CD4-positive, CD25-positive, alpha-beta regulatory T cell (primary cell): ENCODE data around the gene PRICKLE1. TPM values are rescaled to one million over a fixed set of nuclear protein-coding genes. Genes with fewer than 3 reads are reported as not detected.

ENCODE experiments used
- ATAC-seq, 2 donors: fragments of 150-1000 bp; cut with Tn5 transposase; one replicate each; pipeline ENCODE4 v1.10.0; 2021; ENCODE audit warnings: low read depth in 2 of 2, moderate number of reproducible peaks in 2 of 2, moderate library complexity in 1 of 2
- DNase-seq, 3 donors: peaks; one replicate each; pipeline versions ENCODE4 v3.0.0 to v3.0.0-alpha.2; 2012 to 2022; ENCODE audit warnings: mixed read lengths in 1 of 3
- H3K27ac ChIP-seq: one replicate; pipeline ENCODE4 v1.7.0; 2013; ENCODE audit warnings: mild to moderate bottlenecking, low read length; ENCODE audit not compliant: insufficient read depth, poor library complexity, severe bottlenecking
- H3K27me3 ChIP-seq: one replicate; pipeline ENCODE4 v1.7.0; 2013; ENCODE audit warnings: low read length; ENCODE audit not compliant: control insufficient read depth, insufficient read depth
- H3K36me3 ChIP-seq: one replicate; pipeline ENCODE4 v1.7.0; 2013; ENCODE audit warnings: mild to moderate bottlenecking, low read length, moderate library complexity; ENCODE audit not compliant: control insufficient read depth, insufficient read depth
- H3K4me1 ChIP-seq: 2 replicates; pipeline ENCODE4 v1.7.0; 2013; ENCODE audit warnings: mild to moderate bottlenecking, low read length; ENCODE audit not compliant: insufficient read depth, control insufficient read depth, poor library complexity, severe bottlenecking
- H3K4me3 ChIP-seq: one replicate; pipeline ENCODE4 v1.7.0; 2013; ENCODE audit warnings: low read depth, mild to moderate bottlenecking, low read length, moderate library complexity
- H3K9me3 ChIP-seq, 2 experiments: 1 replicate in 1 of 2; 2 replicates in 1 of 2; pipeline ENCODE4 v1.7.0; 2013; ENCODE audit warnings: low read length in 2 of 2, mild to moderate bottlenecking in 1 of 2, moderate library complexity in 1 of 2; ENCODE audit not compliant: control insufficient read depth in 2 of 2
- H3K27ac Mint-ChIP-seq, 3 donors: one replicate each; pipeline ENCODE4 v1.8.0; 2020 to 2022; ENCODE audit warnings: mild to moderate bottlenecking in 3 of 3, mixed read lengths in 3 of 3, moderate library complexity in 2 of 3
- H3K27me3 Mint-ChIP-seq: one replicate; pipeline ENCODE4 v1.8.0; 2022; ENCODE audit warnings: mild to moderate bottlenecking, mixed read lengths
- H3K36me3 Mint-ChIP-seq: one replicate; pipeline ENCODE4 v1.8.0; 2020; ENCODE audit warnings: mixed read lengths
- H3K4me1 Mint-ChIP-seq, 4 donors: one replicate each; pipeline ENCODE4 v1.8.0; 2020 to 2022; ENCODE audit warnings: mixed read lengths in 4 of 4, mild to moderate bottlenecking in 1 of 4
- H3K4me3 Mint-ChIP-seq, 4 donors: one replicate each; pipeline ENCODE4 v1.8.0; 2020 to 2022; ENCODE audit warnings: mild to moderate bottlenecking in 4 of 4, mixed read lengths in 4 of 4, moderate library complexity in 3 of 4
- H3K9me3 Mint-ChIP-seq, 7 donors: one replicate each; pipeline ENCODE4 v1.8.0; 2020 to 2022; ENCODE audit warnings: mixed read lengths in 7 of 7, mild to moderate bottlenecking in 3 of 7, moderate library complexity in 2 of 7
- polyA plus RNA-seq, 4 donors: library from polyadenylated mRNA; unstranded; fragments of 300-500 nt; fragmentation: Illumina TruSeq; gene quantifications; one replicate each; pipeline ENCODE4 v1.2.3, GENCODE V29; 2021
- total RNA-seq: library from RNA; stranded (reverse); gene quantifications from one replicate; pipeline ENCODE4 v1.2.3, GENCODE V29; 2022

PRICKLE1 gene
- total and polyA plus RNA-seq, 5 donors from 2014 or later = 0.05 to 2.2 (median 0.46) TPM; not detected in 1

DNA sequence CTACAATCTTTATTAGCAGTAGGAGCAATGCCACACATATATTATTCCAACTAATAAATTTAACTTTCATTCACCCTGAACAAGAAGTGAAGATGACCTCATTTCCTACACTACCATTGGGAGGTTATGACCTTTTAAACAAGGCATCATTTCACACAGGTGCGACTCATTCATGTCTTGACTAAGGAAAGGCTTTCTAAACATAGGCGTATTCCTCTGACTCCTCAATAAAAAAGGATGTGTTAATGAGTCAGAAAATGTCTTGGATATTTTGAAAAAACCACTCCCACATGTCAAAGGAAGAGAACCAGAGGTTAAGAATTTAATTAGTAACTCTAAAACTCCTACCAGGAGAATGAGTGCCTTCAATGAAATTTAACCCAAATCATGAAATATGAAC lies 115.2 kb downstream of the PRICKLE1 start:
- H3K4me1 Mint-ChIP-seq = peaks cover 0 to 2% (median under 1%) of the 10 kb centered on the region in 4 donors

DNA sequence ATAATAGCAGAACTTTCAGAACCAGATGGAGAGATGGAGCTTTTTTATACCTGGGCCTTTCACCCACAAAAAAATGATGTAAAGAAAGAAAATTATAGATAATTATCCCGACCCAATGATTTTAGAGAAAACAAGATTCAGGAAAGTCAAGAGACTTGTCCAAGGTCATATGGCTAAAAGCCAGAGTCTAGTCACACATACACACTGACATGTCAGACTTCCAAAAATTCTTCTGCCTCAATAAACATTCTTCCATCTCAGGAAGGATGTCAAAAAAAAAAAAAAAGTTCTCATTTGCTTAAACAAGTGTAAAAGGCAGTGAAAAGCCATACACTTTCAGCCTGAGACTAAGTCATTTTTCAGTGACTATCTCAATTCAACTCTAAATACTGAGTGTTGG lies 116.0 kb downstream of the PRICKLE1 start:
- ATAC-seq = no peak
- peaks cover 4% of the 10 kb centered on the region for H3K4me1 ChIP-seq
- DNase-seq = no peak
- no peak overlapping the region for H3K27ac Mint-ChIP-seq
- peaks cover 14% of the 10 kb centered on the region for H3K27me3 ChIP-seq
- H3K4me3 Mint-ChIP-seq = no peak overlapping the region
- H3K4me1 Mint-ChIP-seq = peaks cover 0 to 10% (median 5%) of the 10 kb centered on the region in 4 donors
- no peaks in the 10 kb centered on the region for H3K36me3 ChIP-seq
- no peaks in the 10 kb centered on the region for H3K9me3 ChIP-seq
- H3K36me3 Mint-ChIP-seq = no peaks in the 10 kb centered on the region
- H3K27ac ChIP-seq = no peak overlapping the region
- peaks cover 44% of the 10 kb centered on the region for H3K27me3 Mint-ChIP-seq
- H3K9me3 Mint-ChIP-seq = peaks cover 0 to 7% (median 0%) of the 10 kb centered on the region in 7 donors
- H3K4me3 ChIP-seq = no peak overlapping the region

More for the DNA sequence above, 115.2 kb downstream of the PRICKLE1 start:
- H3K27me3 ChIP-seq = peaks cover 16% of the 10 kb centered on the region
- Mint-ChIP-seq H3K4me3 (no peak overlapping the region), H3K9me3 (peaks cover 0 to 7% (median 0%) of the 10 kb centered on the region in 7 donors), H3K27ac (no peak overlapping the region), H3K36me3 (no peaks in the 10 kb centered on the region), H3K27me3 (peaks cover 46% of the 10 kb centered on the region)
- H3K36me3 ChIP-seq = no peaks in the 10 kb centered on the region
- ATAC-seq (no peak), DNase-seq (no peak)
- H3K4me1 ChIP-seq = peaks cover 1% of the 10 kb centered on the region
- no peaks in the 10 kb centered on the region for H3K9me3 ChIP-seq
- no peak overlapping the region for H3K4me3 ChIP-seq
- no peak overlapping the region for H3K27ac ChIP-seq

DNA sequence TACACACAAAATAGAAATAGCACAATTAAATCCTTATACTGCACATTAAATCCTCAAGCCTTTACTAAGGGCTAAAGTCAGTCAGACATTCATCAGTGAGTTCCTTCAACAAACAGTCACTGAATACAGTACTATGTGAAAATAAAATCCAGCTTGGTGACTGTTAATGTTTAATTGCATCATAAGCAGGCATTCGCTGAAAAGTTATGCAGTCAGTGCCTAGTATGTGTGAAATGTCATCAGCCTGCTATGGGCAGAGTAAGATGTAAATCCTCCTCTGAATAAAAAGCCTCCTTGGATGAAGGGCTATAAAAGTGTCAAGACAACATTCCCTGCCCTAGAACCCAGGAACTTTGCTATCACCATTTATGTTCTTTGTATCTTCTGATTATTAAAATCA lies 116.4 kb downstream of the PRICKLE1 start:
- no peak overlapping the region for H3K4me3 ChIP-seq
- H3K27me3 ChIP-seq = peaks cover 17% of the 10 kb centered on the region
- Mint-ChIP-seq H3K4me3 (no peak overlapping the region), H3K36me3 (no peaks in the 10 kb centered on the region), H3K4me1 (peaks cover 0 to 14% (median 6%) of the 10 kb centered on the region in 4 donors), H3K27ac (no peak overlapping the region), H3K9me3 (peaks cover 0 to 7% (median 0%) of the 10 kb centered on the region in 7 donors), H3K27me3 (peaks cover 42% of the 10 kb centered on the region)
- H3K9me3 ChIP-seq = no peaks in the 10 kb centered on the region
- ATAC-seq (no peak), DNase-seq (no peak)
- H3K4me1 ChIP-seq = peaks cover 4% of the 10 kb centered on the region
- H3K36me3 ChIP-seq = no peaks in the 10 kb centered on the region
- no peak overlapping the region for H3K27ac ChIP-seq

DNA sequence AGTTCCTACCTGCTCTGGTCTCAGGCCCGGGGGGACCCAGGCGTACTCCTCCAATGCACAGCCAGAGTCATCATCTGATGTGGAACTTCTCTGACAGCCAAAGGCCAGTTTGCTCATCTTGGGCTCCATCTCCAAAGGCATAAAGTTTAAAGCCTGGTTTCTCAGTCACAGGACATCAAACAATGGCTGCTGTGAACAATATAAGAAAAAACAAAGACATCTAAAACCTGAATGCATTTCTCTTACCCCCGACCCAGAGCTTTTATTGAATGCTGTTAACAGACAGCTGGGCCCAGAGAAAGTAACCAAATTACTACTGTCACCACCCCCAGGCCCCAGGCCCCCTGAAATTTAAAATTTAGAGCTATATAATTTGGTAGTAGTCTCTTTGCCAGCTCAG lies 117.2 kb downstream of the PRICKLE1 start:
- Mint-ChIP-seq H3K27me3 (peaks cover 38% of the 10 kb centered on the region), H3K4me1 (peaks cover 0 to 14% (median 6%) of the 10 kb centered on the region in 4 donors)
- no peak for DNase-seq

DNA sequence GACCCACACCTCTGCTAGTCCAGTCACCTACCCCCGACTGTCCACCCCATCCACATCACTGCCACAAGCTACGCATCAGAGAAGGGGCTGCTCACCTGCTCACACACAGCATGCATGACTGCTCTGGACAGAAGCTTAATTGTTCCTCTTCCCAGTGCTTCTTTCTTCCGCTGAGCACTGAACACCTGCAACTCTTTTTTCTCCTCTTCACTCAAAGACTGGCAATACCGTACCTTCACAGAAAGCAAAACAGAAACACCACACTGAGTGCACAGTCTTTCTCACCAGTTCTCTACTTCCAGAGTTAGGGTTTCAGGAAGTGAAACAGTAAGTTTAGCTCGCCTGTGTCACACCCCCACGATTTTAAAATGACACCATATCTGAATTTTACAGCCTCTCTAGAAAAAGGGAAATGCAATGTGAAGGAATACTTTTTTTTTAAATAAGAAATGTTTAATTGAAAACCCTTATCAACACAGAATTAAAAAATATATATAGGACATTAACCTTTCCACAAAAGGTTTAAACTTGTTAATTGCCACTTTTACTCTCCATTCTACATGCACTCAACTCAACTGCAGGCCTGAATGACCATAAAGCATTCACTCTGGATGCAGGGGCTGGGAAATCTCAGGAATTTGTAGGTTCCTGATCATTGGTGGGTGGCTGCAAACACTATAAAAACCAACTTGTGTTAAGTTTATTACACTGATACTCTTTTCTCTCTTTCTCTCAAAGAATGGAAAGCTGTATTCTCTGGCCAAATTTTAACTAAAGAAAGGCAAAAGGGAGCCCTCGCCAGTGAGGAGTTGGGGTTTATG lies 120.0 kb downstream of the PRICKLE1 start:
- Mint-ChIP-seq H3K4me3 (peak overlapping the region in 2 of 4 donors; percentile 53 to 63), H3K27ac (peak overlapping the region in 1 of 3 donors; percentile 15), H3K27me3 (peaks cover 26% of the 10 kb centered on the region), H3K36me3 (no peaks in the 10 kb centered on the region), H3K4me1 (peaks cover 0 to 15% (median 7%) of the 10 kb centered on the region in 4 donors), H3K9me3 (peaks cover 0 to 4% (median 0%) of the 10 kb centered on the region in 7 donors)
- Histone ChIP-seq H3K9me3 (no peaks in the 10 kb centered on the region), H3K27ac (no peak overlapping the region), H3K4me1 (peaks cover 4% of the 10 kb centered on the region), H3K36me3 (no peaks in the 10 kb centered on the region), H3K4me3 (peak overlapping the region; percentile 17), H3K27me3 (peaks cover 20% of the 10 kb centered on the region)
- ATAC-seq (peak; percentile 64), DNase-seq (peak in 1 of 3 donors; percentile 57)

More for the DNA sequence above, 117.2 kb downstream of the PRICKLE1 start:
- Histone ChIP-seq H3K4me1 (peaks cover 4% of the 10 kb centered on the region), H3K36me3 (no peaks in the 10 kb centered on the region), H3K27ac (no peak overlapping the region), H3K4me3 (no peak overlapping the region), H3K27me3 (peaks cover 17% of the 10 kb centered on the region), H3K9me3 (no peaks in the 10 kb centered on the region)
- Mint-ChIP-seq H3K4me3 (no peak overlapping the region), H3K9me3 (peaks cover 0 to 4% (median 0%) of the 10 kb centered on the region in 7 donors), H3K27ac (no peak overlapping the region), H3K36me3 (no peaks in the 10 kb centered on the region)
- no peak for ATAC-seq

DNA sequence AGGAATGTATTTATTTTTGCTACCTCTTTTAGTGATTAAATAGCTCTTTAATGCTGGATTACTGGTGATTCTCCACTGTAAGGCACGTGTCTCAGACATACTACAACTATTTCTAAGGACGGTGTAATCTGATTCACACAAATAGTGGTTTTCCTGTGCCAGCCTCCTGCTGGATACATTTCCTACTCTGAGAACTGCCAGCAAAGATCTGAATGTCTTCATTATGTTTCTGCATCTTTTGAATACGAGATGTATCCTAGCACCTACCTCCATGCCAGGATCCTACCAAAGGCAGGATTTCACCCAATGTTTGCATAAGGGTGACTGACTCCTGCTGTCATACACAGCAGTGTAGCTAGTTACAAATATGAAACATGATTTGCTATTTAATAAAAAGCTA lies 120.6 kb downstream of the PRICKLE1 start:
- Mint-ChIP-seq H3K9me3 (peaks cover 0 to 4% (median 0%) of the 10 kb centered on the region in 7 donors), H3K4me1 (peaks cover 0 to 15% (median 7%) of the 10 kb centered on the region in 4 donors), H3K27me3 (peaks cover 24% of the 10 kb centered on the region), H3K36me3 (no peaks in the 10 kb centered on the region), H3K27ac (peak overlapping the region in 1 of 3 donors; percentile 15), H3K4me3 (peak overlapping the region in 2 of 4 donors; percentile 53 to 63)
- peak overlapping the region; percentile 17 for H3K4me3 ChIP-seq
- H3K4me1 ChIP-seq = peaks cover 4% of the 10 kb centered on the region
- peak in 1 of 2 donors; percentile 21 for ATAC-seq
- H3K27ac ChIP-seq = no peak overlapping the region
- peaks cover 20% of the 10 kb centered on the region for H3K27me3 ChIP-seq
- no peaks in the 10 kb centered on the region for H3K9me3 ChIP-seq
- no peak for DNase-seq
- H3K36me3 ChIP-seq = no peaks in the 10 kb centered on the region

DNA sequence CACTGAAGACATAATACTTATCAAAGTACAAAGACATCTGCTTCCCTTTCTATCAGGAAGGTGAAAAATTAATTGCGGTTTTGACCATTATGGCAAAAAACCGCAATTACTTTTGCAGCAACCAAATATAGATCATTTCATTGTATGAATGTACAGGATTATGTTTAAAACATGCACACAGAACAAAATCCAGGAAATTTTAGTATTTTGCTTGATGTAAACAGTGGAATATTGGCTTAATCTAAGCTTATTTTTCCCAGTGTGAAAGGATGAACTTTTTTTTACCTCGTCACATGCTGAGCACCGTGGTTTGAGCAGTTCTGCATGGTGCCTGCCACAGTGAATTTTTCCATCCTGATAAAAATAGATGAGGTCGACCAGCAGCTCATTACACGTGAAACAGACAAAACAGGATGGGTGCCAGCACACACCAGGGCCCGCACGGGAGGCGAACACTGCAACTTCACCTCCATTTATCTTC lies 121.2 kb downstream of the PRICKLE1 start:
- Histone ChIP-seq H3K27me3 (peaks cover 20% of the 10 kb centered on the region), H3K36me3 (no peaks in the 10 kb centered on the region), H3K4me3 (no peak overlapping the region), H3K27ac (no peak overlapping the region), H3K4me1 (peaks cover 4% of the 10 kb centered on the region), H3K9me3 (no peaks in the 10 kb centered on the region)
- DNase-seq = peak in 1 of 3 donors; percentile 32
- H3K4me3 Mint-ChIP-seq = peak overlapping the region in 2 of 4 donors; percentile 9 to 52
- H3K36me3 Mint-ChIP-seq = no peaks in the 10 kb centered on the region
- H3K4me1 Mint-ChIP-seq = peaks cover 0 to 15% (median 7%) of the 10 kb centered on the region in 4 donors
- no peak overlapping the region for H3K27ac Mint-ChIP-seq
- peaks cover 24% of the 10 kb centered on the region for H3K27me3 Mint-ChIP-seq
- peaks cover 0 to 4% (median 0%) of the 10 kb centered on the region in 7 donors for H3K9me3 Mint-ChIP-seq
- no peak for ATAC-seq
